H9 (cell line): ENCODE results near the gene ZNF423. TPM values are rescaled to one million over a fixed set of nuclear protein-coding genes. Genes with fewer than 3 reads are reported as not detected.

ENCODE experiments used
- DNase-seq: peaks from one replicate; pipeline ENCODE4 v3.0.0-alpha.2; 2017
- H2AFZ ChIP-seq: one replicate; pipeline ENCODE4 v1.6.1; 2013; ENCODE audit warnings: mild to moderate bottlenecking, low read length, control low read depth, moderate library complexity
- H2AK5ac ChIP-seq: 2 replicates; pipeline ENCODE4 v1.6.1; 2013; ENCODE audit warnings: low read length, control low read depth, mixed read lengths; ENCODE audit not compliant: insufficient read length
- H2BK120ac ChIP-seq: one replicate; pipeline ENCODE4 v1.6.1; 2013; ENCODE audit warnings: low read depth, mild to moderate bottlenecking, low read length, control low read depth, inconsistent platforms; ENCODE audit not compliant: poor library complexity, severe bottlenecking
- H2BK12ac ChIP-seq: 2 replicates; pipeline ENCODE4 v1.6.1; 2013; ENCODE audit warnings: low read length, control low read depth, mixed read lengths, low read depth; ENCODE audit not compliant: insufficient read length
- H2BK15ac ChIP-seq: 2 replicates; pipeline ENCODE4 v1.6.1; 2013; ENCODE audit warnings: low read depth, low read length, control low read depth
- H2BK20ac ChIP-seq: one replicate; pipeline ENCODE4 v1.6.1; 2013; ENCODE audit warnings: low read depth, mild to moderate bottlenecking, low read length, control low read depth, inconsistent platforms; ENCODE audit not compliant: poor library complexity, severe bottlenecking
- H2BK5ac ChIP-seq: 2 replicates; pipeline ENCODE4 v1.6.1; 2013; ENCODE audit warnings: low read length, control low read depth, mixed read lengths; ENCODE audit not compliant: insufficient read length
- H3K14ac ChIP-seq: 2 replicates; pipeline ENCODE4 v1.6.1; 2013; ENCODE audit warnings: low read length, control low read depth; ENCODE audit not compliant: insufficient read depth
- H3K18ac ChIP-seq: 2 replicates; pipeline ENCODE4 v1.6.1; 2013; ENCODE audit warnings: low read depth, mild to moderate bottlenecking, mixed read lengths, low read length, control low read depth; ENCODE audit not compliant: insufficient read length
- H3K23ac ChIP-seq: 2 replicates; pipeline ENCODE4 v1.6.1; 2013; ENCODE audit warnings: low read length, control low read depth, mixed read lengths, low read depth; ENCODE audit not compliant: insufficient read length
- H3K23me2 ChIP-seq: 2 replicates; pipeline ENCODE4 v1.6.1; 2013; ENCODE audit warnings: low read depth, mild to moderate bottlenecking, mixed read lengths, low read length, control low read depth; ENCODE audit not compliant: insufficient read length, poor library complexity, severe bottlenecking
- H3K27ac ChIP-seq: 2 replicates; pipeline ENCODE4 v1.5.1; 2013; ENCODE audit warnings: low read length, control low read depth, mixed read lengths, low read depth; ENCODE audit not compliant: insufficient read length
- H3K27me3 ChIP-seq: 2 replicates; pipeline ENCODE4 v1.6.1; 2013; ENCODE audit warnings: low read length, control low read depth, inconsistent platforms; ENCODE audit not compliant: insufficient read depth
- H3K4ac ChIP-seq: 2 replicates; pipeline ENCODE4 v1.6.1; 2013; ENCODE audit warnings: low read depth, mild to moderate bottlenecking, control low read depth, inconsistent platforms, low read length, moderate library complexity
- H3K4me1 ChIP-seq: 2 replicates; pipeline ENCODE4 v1.6.1; 2013; ENCODE audit warnings: low read length, control low read depth, inconsistent platforms; ENCODE audit not compliant: insufficient read depth
- H3K4me2 ChIP-seq: 2 replicates; pipeline ENCODE4 v1.6.1; 2013; ENCODE audit warnings: low read length, control low read depth, mixed read lengths; ENCODE audit not compliant: insufficient read length, insufficient read depth
- H3K56ac ChIP-seq: 2 replicates; pipeline ENCODE4 v1.6.1; 2013; ENCODE audit warnings: low read depth, mild to moderate bottlenecking, mixed read lengths, low read length, control low read depth; ENCODE audit not compliant: insufficient read length
- H3K79me1 ChIP-seq: 2 replicates; pipeline ENCODE4 v1.6.1; 2013; ENCODE audit warnings: low read depth, mild to moderate bottlenecking, moderate library complexity, low read length, control low read depth, inconsistent platforms; ENCODE audit not compliant: insufficient read depth, poor library complexity, severe bottlenecking
- H3K79me2 ChIP-seq: 2 replicates; pipeline ENCODE4 v1.6.1; 2013; ENCODE audit warnings: low read length, control low read depth, inconsistent platforms; ENCODE audit not compliant: insufficient read depth
- H3K9ac ChIP-seq: 2 replicates; pipeline ENCODE4 v1.6.1; 2013; ENCODE audit warnings: low read length, control low read depth, mixed read lengths; ENCODE audit not compliant: insufficient read length; ENCODE audit errors: extremely low read depth
- H3K9me3 ChIP-seq: one replicate; pipeline ENCODE4 v1.6.1; 2013; ENCODE audit warnings: low read depth, low read length, inconsistent platforms; ENCODE audit not compliant: control insufficient read depth
- H3T11ph ChIP-seq: one replicate; pipeline ENCODE4 v1.6.1; 2013; ENCODE audit warnings: mild to moderate bottlenecking, low read length, control low read depth, inconsistent platforms
- H4K20me1 ChIP-seq: one replicate; pipeline ENCODE4 v1.6.1; 2013; ENCODE audit not compliant: control insufficient read depth, insufficient read length, insufficient read depth
- H4K5ac ChIP-seq: 2 replicates; pipeline ENCODE4 v1.6.1; 2013; ENCODE audit warnings: low read depth, mild to moderate bottlenecking, mixed read lengths, low read length, control low read depth; ENCODE audit not compliant: insufficient read length
- H4K8ac ChIP-seq: replicated peaks from 2 replicates; pipeline ENCODE4 v1.6.1; 2013; ENCODE audit warnings: low read length, control low read depth, mixed read lengths, low read depth; ENCODE audit not compliant: insufficient read length
- H4K91ac ChIP-seq: 2 replicates; pipeline ENCODE4 v1.6.1; 2013; ENCODE audit warnings: low read depth, mild to moderate bottlenecking, moderate library complexity, mixed read lengths, low read length, control low read depth; ENCODE audit not compliant: insufficient read length
- H3K27ac Mint-ChIP-seq, 3 experiments: 2 replicates in 2 of 3; 3 replicates in 1 of 3; pipeline ENCODE4 v1.8.0; 2020 to 2021; ENCODE audit warnings: mixed read lengths in 3 of 3, mild to moderate bottlenecking in 1 of 3, moderate library complexity in 1 of 3
- H3K27me3 Mint-ChIP-seq: 2 replicates; pipeline ENCODE4 v1.8.0; 2021; ENCODE audit warnings: low read depth, mild to moderate bottlenecking, moderate library complexity, mixed read lengths
- H3K36me3 Mint-ChIP-seq, 3 experiments: 2 replicates in 2 of 3; 3 replicates in 1 of 3; pipeline ENCODE4 v1.8.0; 2020 to 2021; ENCODE audit warnings: low read depth in 3 of 3, mixed read lengths in 3 of 3; ENCODE audit not compliant: insufficient read depth in 1 of 3
- H3K4me1 Mint-ChIP-seq, 2 experiments: 2 replicates each; pipeline ENCODE4 v1.8.0; 2020; ENCODE audit warnings: mixed read lengths in 2 of 2
- H3K4me3 Mint-ChIP-seq, 2 experiments: 2 replicates in 1 of 2; 3 replicates in 1 of 2; pipeline ENCODE4 v1.8.0; 2020 to 2021; ENCODE audit warnings: mild to moderate bottlenecking in 2 of 2, mixed read lengths in 2 of 2, moderate library complexity in 1 of 2
- H3K9me3 Mint-ChIP-seq, 2 experiments: 2 replicates in 1 of 2; 3 replicates in 1 of 2; pipeline ENCODE4 v1.8.0; 2020; ENCODE audit warnings: mild to moderate bottlenecking in 2 of 2, mixed read lengths in 2 of 2, moderate library complexity in 1 of 2
- WGBS: extraction: QIAGEN DNeasy Blood & Tissue Kit; methylation state at CpG from one replicate; pipeline ENCODE4 v1.1.7; 2013; ENCODE audit warnings: missing lambda C conversion rate, low lambda C conversion rate, mixed read lengths; ENCODE audit not compliant: insufficient read length; ENCODE audit errors: extremely low coverage; 5-methylcytosine and 5-hydroxymethylcytosine counted together
- total RNA-seq: library from RNA; stranded (reverse); gene quantifications from 2 replicates; pipeline ENCODE4 v1.2.1, GENCODE V29; 2021
- TF ChIP-seq, protein P1 (sequence below): fragments of 200-600 bp; sonication (generic); conservative IDR thresholded peaks from 3 replicates; pipeline ENCODE4 v1.8.0; 2021; ENCODE audit warnings: antibody characterized with exemption, mild to moderate bottlenecking

ZNF423 gene
- total RNA-seq, 1 experiment from 2014 or later, result 51.5 TPM

DNA sequence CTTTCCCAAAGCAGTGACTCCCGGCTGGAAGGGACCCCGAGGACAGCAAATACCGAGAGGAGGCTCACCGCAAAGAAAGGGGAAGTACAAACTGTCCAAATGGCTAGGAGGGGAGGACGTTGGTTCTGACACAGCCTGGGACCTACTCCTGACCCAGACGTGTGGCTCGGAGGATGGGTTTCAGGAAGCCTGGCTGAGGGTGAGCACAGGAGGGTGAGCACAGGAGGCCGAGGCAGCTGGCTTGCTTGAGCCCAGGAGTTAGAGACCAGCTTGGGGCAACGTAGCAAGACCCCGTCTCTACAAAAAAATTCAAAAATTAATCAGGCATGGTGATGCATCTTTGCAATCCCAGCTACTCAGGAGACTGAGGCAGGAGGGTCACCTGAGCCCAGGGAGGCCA, 399.1 kb downstream of the ZNF423 start:
- no peaks in the 10 kb centered on the region for H3K23me2 ChIP-seq
- no peaks in the 10 kb centered on the region for H3K9me3 ChIP-seq
- no peak overlapping the region for H4K5ac ChIP-seq
- H3K79me2 ChIP-seq, result no peaks in the 10 kb centered on the region
- TF ChIP-seq, protein P1, sequence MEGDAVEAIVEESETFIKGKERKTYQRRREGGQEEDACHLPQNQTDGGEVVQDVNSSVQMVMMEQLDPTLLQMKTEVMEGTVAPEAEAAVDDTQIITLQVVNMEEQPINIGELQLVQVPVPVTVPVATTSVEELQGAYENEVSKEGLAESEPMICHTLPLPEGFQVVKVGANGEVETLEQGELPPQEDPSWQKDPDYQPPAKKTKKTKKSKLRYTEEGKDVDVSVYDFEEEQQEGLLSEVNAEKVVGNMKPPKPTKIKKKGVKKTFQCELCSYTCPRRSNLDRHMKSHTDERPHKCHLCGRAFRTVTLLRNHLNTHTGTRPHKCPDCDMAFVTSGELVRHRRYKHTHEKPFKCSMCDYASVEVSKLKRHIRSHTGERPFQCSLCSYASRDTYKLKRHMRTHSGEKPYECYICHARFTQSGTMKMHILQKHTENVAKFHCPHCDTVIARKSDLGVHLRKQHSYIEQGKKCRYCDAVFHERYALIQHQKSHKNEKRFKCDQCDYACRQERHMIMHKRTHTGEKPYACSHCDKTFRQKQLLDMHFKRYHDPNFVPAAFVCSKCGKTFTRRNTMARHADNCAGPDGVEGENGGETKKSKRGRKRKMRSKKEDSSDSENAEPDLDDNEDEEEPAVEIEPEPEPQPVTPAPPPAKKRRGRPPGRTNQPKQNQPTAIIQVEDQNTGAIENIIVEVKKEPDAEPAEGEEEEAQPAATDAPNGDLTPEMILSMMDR, result no peak
- no peak overlapping the region for H3K27ac ChIP-seq
- H2BK12ac ChIP-seq, result no peak overlapping the region
- peak; percentile 4 for DNase-seq
- H3K4me1 ChIP-seq, result 0 out of 2 replicates have a peak, but pooled peaks cover 8% of the 10 kb centered on the region
- H3K9ac ChIP-seq, result no peak overlapping the region
- peaks cover 17 to 22% of the 10 kb centered on the region in 2 experiments for H3K4me1 Mint-ChIP-seq
- H3K9me3 Mint-ChIP-seq, result peaks cover 0 to 4% of the 10 kb centered on the region in 2 experiments; a peak in 2 of 5 replicates
- no peak overlapping the region for H3T11ph ChIP-seq
- no peak overlapping the region for H4K91ac ChIP-seq
- no peak overlapping the region for H2AK5ac ChIP-seq
- no peak overlapping the region for H3K18ac ChIP-seq
- H2AFZ ChIP-seq, result no peak overlapping the region
- no peak overlapping the region for H3K4ac ChIP-seq
- H3K27me3 ChIP-seq, result no peaks in the 10 kb centered on the region
- H3K79me1 ChIP-seq, result no peaks in the 10 kb centered on the region
- peaks cover 13% of the 10 kb centered on the region for H3K27me3 Mint-ChIP-seq
- no peak overlapping the region for H3K4me2 ChIP-seq
- H2BK5ac ChIP-seq, result no peak overlapping the region
- H4K8ac ChIP-seq, result no peak overlapping the region
- no peak overlapping the region; the same call in 1 of the 2 replicates for H3K14ac ChIP-seq
- no peak overlapping the region for H3K4me3 Mint-ChIP-seq
- H3K27ac Mint-ChIP-seq, result no peak overlapping the region
- peaks cover 0 to 5% (median 0%) of the 10 kb centered on the region in 3 experiments; a peak in 1 of 7 replicates for H3K36me3 Mint-ChIP-seq
- no peak overlapping the region for H2BK120ac ChIP-seq
- H3K56ac ChIP-seq, result no peak overlapping the region
- WGBS, result no CpG with 5 or more reads among the region's 10 CpGs
- no peak overlapping the region for H2BK20ac ChIP-seq
- no peak overlapping the region for H2BK15ac ChIP-seq
- H4K20me1 ChIP-seq, result no peaks in the 10 kb centered on the region
- H3K23ac ChIP-seq, result no peak overlapping the region
